Neural progenitor cell (in vitro differentiated cells): ENCODE data around the gene FLRT2. TPM values are rescaled to one million over a fixed set of nuclear protein-coding genes. Genes with fewer than 3 reads are reported as not detected.

Experiments
- DNase-seq: peaks from one replicate; pipeline ENCODE4 v3.0.0-alpha.2; 2016; ENCODE audit warnings: low spot score
- H2AFZ ChIP-seq: fragments of 200-600 bp; sonication (generic); replicated peaks from 2 replicates; pipeline ENCODE4 v1.6.1; 2016; ENCODE audit warnings: antibody characterized with exemption
- H3F3A ChIP-seq: fragments of 200-600 bp; sonication (generic); 2 replicates; pipeline ENCODE4 v1.6.1; 2016; ENCODE audit warnings: antibody characterized with exemption, low read depth
- H3K27ac ChIP-seq: fragments of 200-600 bp; sonication (generic); 2 replicates; pipeline ENCODE4 v1.5.1; 2016; ENCODE audit warnings: mild to moderate bottlenecking
- H3K27me3 ChIP-seq: fragments of 200-600 bp; sonication (generic); 2 replicates; pipeline ENCODE4 v1.6.1; 2016; ENCODE audit warnings: mild to moderate bottlenecking, moderate library complexity
- H3K36me3 ChIP-seq: fragments of 200-600 bp; sonication (generic); 2 replicates; pipeline ENCODE4 v1.5.1; 2016
- H3K4me1 ChIP-seq: fragments of 200-600 bp; sonication (generic); 2 replicates; pipeline ENCODE4 v1.6.1; 2016; ENCODE audit warnings: mixed run types
- H3K4me2 ChIP-seq: fragments of 200-600 bp; sonication (generic); 2 replicates; pipeline ENCODE4 v1.6.1; 2016
- H3K4me3 ChIP-seq: fragments of 200-600 bp; sonication (generic); 2 replicates; pipeline ENCODE4 v1.5.1; 2016
- H3K79me2 ChIP-seq: fragments of 200-600 bp; sonication (generic); 2 replicates; pipeline ENCODE4 v1.6.1; 2016; ENCODE audit warnings: low read depth
- H3K9ac ChIP-seq: fragments of 200-600 bp; sonication (generic); 2 replicates; pipeline ENCODE4 v1.6.1; 2016
- H3K9me3 ChIP-seq: fragments of 200-600 bp; sonication (generic); 2 replicates; pipeline ENCODE4 v1.5.1; 2016; ENCODE audit warnings: low read depth
- H4K20me1 ChIP-seq: fragments of 200-600 bp; sonication (generic); 2 replicates; pipeline ENCODE4 v1.6.1; 2016; ENCODE audit warnings: low read depth
- H3K27ac Mint-ChIP-seq: 3 replicates; pipeline ENCODE4 v1.8.0; 2021; ENCODE audit warnings: mixed read lengths
- H3K27me3 Mint-ChIP-seq: 2 replicates; pipeline ENCODE4 v1.8.0; 2022; ENCODE audit warnings: low read depth, mild to moderate bottlenecking, inconsistent platforms, moderate library complexity, mixed read lengths; ENCODE audit not compliant: insufficient read depth
- H3K36me3 Mint-ChIP-seq: 3 replicates; pipeline ENCODE4 v1.8.0; 2021; ENCODE audit warnings: mixed read lengths
- H3K4me1 Mint-ChIP-seq: 3 replicates; pipeline ENCODE4 v1.8.0; 2021; ENCODE audit warnings: mixed read lengths
- H3K4me3 Mint-ChIP-seq: 3 replicates; pipeline ENCODE4 v1.8.0; 2021; ENCODE audit warnings: mild to moderate bottlenecking, moderate library complexity, mixed read lengths
- H3K9me3 Mint-ChIP-seq: 3 replicates; pipeline ENCODE4 v1.8.0; 2020; ENCODE audit warnings: mixed read lengths
- EZH2 ChIP-seq: fragments of 200-600 bp; sonication (generic); IDR thresholded peaks from 2 replicates; pipeline ENCODE4 v1.6.1; 2017; ENCODE audit warnings: antibody characterized with exemption, mild to moderate bottlenecking, moderate library complexity
- EZH2phosphoT487 ChIP-seq: fragments of 200-600 bp; sonication (generic); IDR thresholded peaks from 2 replicates; pipeline ENCODE4 v1.6.1; 2017; ENCODE audit warnings: antibody characterized with exemption
- total RNA-seq: library from RNA; depleted of rRNA; stranded (reverse); fragments of >200 nt; gene quantifications from 2 replicates; pipeline ENCODE4 v1.2.3, GENCODE V29; 2015; ENCODE audit warnings: low replicate concordance
- TF ChIP-seq, protein P1 (sequence below): fragments of 200-600 bp; sonication (generic); IDR thresholded peaks from 2 replicates; pipeline ENCODE4 v1.5.1; 2017; ENCODE audit warnings: antibody characterized with exemption, mild to moderate bottlenecking

The FLRT2 gene
- total RNA-seq, 1 donor from 2014 or later, result 8.5 TPM

DNA sequence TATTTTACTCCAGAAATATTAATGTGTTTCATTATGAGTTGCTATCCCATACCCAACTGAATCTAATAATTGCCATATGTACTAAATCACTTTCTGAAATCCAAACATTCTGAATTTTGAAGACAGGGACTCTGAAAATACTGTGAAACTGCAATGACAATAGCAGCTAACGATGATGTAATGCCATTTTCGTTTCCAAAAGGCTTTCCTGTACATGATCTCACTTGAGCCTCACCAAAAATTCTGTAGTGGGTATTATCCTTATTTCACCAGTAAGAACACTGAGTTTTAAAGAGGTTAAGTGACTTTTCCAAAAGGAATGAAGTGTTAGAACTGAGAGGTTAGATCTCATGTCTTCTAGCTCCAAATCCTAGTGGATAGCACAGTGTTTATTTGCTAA lies 133.3 kb downstream of the FLRT2 start:
- H3K9me3 ChIP-seq, result no peaks in the 10 kb centered on the region
- H3K9ac ChIP-seq, result no peak overlapping the region
- H3K4me2 ChIP-seq, result no peak overlapping the region
- H3K4me1 Mint-ChIP-seq, result no peaks in the 10 kb centered on the region
- H3K9me3 Mint-ChIP-seq, result no peaks in the 10 kb centered on the region
- H3K27me3 ChIP-seq, result no peaks in the 10 kb centered on the region
- no peaks in the 10 kb centered on the region for H3K79me2 ChIP-seq
- no peak overlapping the region for H3K4me3 Mint-ChIP-seq
- no peak overlapping the region for H3K27ac ChIP-seq
- peaks cover 6% of the 10 kb centered on the region for H3F3A ChIP-seq
- H3K27ac Mint-ChIP-seq, result no peak overlapping the region
- peaks cover 7% of the 10 kb centered on the region for H3K4me1 ChIP-seq
- H2AFZ ChIP-seq, result peak overlapping the region; percentile 17
- H3K36me3 ChIP-seq, result no peaks in the 10 kb centered on the region
- TF ChIP-seq, protein P1, sequence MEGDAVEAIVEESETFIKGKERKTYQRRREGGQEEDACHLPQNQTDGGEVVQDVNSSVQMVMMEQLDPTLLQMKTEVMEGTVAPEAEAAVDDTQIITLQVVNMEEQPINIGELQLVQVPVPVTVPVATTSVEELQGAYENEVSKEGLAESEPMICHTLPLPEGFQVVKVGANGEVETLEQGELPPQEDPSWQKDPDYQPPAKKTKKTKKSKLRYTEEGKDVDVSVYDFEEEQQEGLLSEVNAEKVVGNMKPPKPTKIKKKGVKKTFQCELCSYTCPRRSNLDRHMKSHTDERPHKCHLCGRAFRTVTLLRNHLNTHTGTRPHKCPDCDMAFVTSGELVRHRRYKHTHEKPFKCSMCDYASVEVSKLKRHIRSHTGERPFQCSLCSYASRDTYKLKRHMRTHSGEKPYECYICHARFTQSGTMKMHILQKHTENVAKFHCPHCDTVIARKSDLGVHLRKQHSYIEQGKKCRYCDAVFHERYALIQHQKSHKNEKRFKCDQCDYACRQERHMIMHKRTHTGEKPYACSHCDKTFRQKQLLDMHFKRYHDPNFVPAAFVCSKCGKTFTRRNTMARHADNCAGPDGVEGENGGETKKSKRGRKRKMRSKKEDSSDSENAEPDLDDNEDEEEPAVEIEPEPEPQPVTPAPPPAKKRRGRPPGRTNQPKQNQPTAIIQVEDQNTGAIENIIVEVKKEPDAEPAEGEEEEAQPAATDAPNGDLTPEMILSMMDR, result no peak
- TF ChIP-seq EZH2phosphoT487 (no peak), EZH2 (no peak)
- DNase-seq, result no peak
- H3K27me3 Mint-ChIP-seq, result no peaks in the 10 kb centered on the region
- H3K4me3 ChIP-seq, result no peak overlapping the region
- H4K20me1 ChIP-seq, result no peaks in the 10 kb centered on the region
- no peaks in the 10 kb centered on the region for H3K36me3 Mint-ChIP-seq

DNA sequence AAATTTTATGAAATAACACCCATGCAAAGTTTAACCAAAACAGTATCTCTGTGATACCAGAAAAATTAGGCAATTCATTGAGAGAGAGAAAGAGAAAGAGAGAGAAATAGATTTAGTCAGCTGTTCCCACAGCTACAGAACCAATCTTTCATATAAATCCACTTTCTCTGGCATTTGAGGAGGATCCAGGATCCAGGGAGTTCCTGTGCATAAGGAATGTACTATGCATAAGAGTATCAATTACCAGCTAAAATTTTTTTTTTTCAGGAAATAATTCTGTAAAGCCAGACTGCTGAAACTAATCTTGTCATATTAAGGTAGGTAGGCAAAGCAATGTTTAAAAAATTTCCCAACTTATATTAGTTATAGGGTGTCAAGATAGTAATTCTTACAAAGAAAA lies 133.7 kb downstream of the FLRT2 start:
- Histone ChIP-seq H2AFZ (peak overlapping the region; percentile 17), H3K4me2 (no peak overlapping the region), H3K27me3 (no peaks in the 10 kb centered on the region), H3K27ac (no peak overlapping the region), H3K79me2 (no peaks in the 10 kb centered on the region), H3K4me1 (peaks cover 7% of the 10 kb centered on the region), H3K36me3 (no peaks in the 10 kb centered on the region), H3K9me3 (no peaks in the 10 kb centered on the region), H3K4me3 (no peak overlapping the region), H4K20me1 (no peaks in the 10 kb centered on the region), H3F3A (peaks cover 6% of the 10 kb centered on the region), H3K9ac (no peak overlapping the region)
- no peak overlapping the region for H3K27ac Mint-ChIP-seq
- TF ChIP-seq, protein P1, result no peak
- no peak for TF ChIP-seq EZH2
- no peak for TF ChIP-seq EZH2phosphoT487
- no peak overlapping the region for H3K4me3 Mint-ChIP-seq
- no peak for DNase-seq
- H3K4me1 Mint-ChIP-seq, result no peaks in the 10 kb centered on the region
- H3K36me3 Mint-ChIP-seq, result no peaks in the 10 kb centered on the region
- H3K27me3 Mint-ChIP-seq, result no peaks in the 10 kb centered on the region
- H3K9me3 Mint-ChIP-seq, result no peaks in the 10 kb centered on the region

DNA sequence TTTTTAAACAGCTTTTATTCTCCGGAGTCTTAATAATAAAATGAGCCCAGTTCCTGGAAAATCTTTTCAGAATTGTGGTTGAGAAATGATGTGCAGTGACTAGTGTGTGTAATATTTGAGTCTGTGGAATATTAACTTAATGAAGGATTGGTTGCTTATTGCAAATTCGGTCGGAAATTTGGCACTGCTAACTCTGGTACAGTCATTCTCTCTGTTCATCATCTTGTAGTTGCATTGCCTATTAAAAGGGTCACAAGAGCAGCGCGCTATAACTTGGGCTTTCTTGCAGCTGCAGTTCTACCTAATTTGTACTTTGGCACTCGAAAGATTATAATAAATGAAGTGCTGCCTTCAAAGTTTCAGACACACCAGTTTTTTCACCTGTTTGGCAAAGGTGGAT lies 146.0 kb downstream of the FLRT2 start:
- H3K36me3 Mint-ChIP-seq, result no peaks in the 10 kb centered on the region
- H3K4me1 Mint-ChIP-seq, result no peaks in the 10 kb centered on the region
- H3K79me2 ChIP-seq, result no peaks in the 10 kb centered on the region
- no peaks in the 10 kb centered on the region for H3F3A ChIP-seq
- no peak overlapping the region for H3K4me3 ChIP-seq
- H3K36me3 ChIP-seq, result no peaks in the 10 kb centered on the region
- H3K27me3 Mint-ChIP-seq, result no peaks in the 10 kb centered on the region
- no peaks in the 10 kb centered on the region for H3K27me3 ChIP-seq
- no peaks in the 10 kb centered on the region for H3K4me1 ChIP-seq
- H3K9ac ChIP-seq, result no peak overlapping the region
- H3K27ac Mint-ChIP-seq, result no peak overlapping the region
- TF ChIP-seq EZH2 (no peak), EZH2phosphoT487 (no peak)
- TF ChIP-seq, protein P1, result no peak
- H3K9me3 ChIP-seq, result no peaks in the 10 kb centered on the region
- no peaks in the 10 kb centered on the region for H3K9me3 Mint-ChIP-seq
- no peak overlapping the region for H3K4me3 Mint-ChIP-seq
- no peak overlapping the region for H3K4me2 ChIP-seq
- no peak overlapping the region for H2AFZ ChIP-seq
- no peaks in the 10 kb centered on the region for H4K20me1 ChIP-seq
- no peak for DNase-seq
- no peak overlapping the region for H3K27ac ChIP-seq

DNA sequence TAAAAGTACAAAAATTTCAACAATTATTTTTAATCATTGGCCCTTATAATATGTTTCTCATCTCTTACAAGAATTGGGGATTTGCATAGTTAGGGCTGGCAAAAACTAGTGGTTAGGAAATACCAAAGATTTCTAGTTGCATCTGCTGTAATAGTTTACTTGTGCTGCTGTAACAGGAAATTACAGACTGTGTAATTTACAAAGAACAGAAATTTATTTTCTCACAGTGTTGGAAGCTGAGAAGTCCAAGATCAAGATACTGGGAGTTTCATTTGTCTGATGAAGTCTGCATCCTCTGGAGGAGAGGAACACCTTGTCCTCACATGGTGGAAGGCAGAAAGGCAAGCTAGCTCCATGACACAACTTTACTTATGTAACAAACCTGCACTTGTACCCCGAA lies 157.0 kb downstream of the FLRT2 start:
- DNase-seq, result no peak
- no peak overlapping the region for H2AFZ ChIP-seq
- Mint-ChIP-seq H3K9me3 (no peaks in the 10 kb centered on the region), H3K27me3 (no peaks in the 10 kb centered on the region), H3K27ac (no peak overlapping the region), H3K36me3 (no peaks in the 10 kb centered on the region), H3K4me3 (no peak overlapping the region), H3K4me1 (no peaks in the 10 kb centered on the region)
- H3K27ac ChIP-seq, result no peak overlapping the region
- no peak overlapping the region for H3K4me2 ChIP-seq
- H3K27me3 ChIP-seq, result no peaks in the 10 kb centered on the region
- H3F3A ChIP-seq, result no peaks in the 10 kb centered on the region
- H3K9me3 ChIP-seq, result no peaks in the 10 kb centered on the region
- no peak overlapping the region for H3K4me3 ChIP-seq
- no peaks in the 10 kb centered on the region for H3K79me2 ChIP-seq
- no peaks in the 10 kb centered on the region for H3K4me1 ChIP-seq
- H3K36me3 ChIP-seq, result no peaks in the 10 kb centered on the region
- TF ChIP-seq EZH2, result no peak
- no peak for TF ChIP-seq EZH2phosphoT487
- TF ChIP-seq, protein P1, result no peak
- no peak overlapping the region for H3K9ac ChIP-seq
- H4K20me1 ChIP-seq, result no peaks in the 10 kb centered on the region
